Lower leg skin (tissue), 3 donors: Measurements from ENCODE around the gene CD79B.

ENCODE experiments used
- CTCF ChIP-seq, 3 donors: fragments of 450-650 bp; IDR thresholded peaks; one replicate each; pipeline ENCODE4 v1.5.1; 2016; ENCODE audit warnings: antibody characterized with exemption in 3 of 3, mild to moderate bottlenecking in 3 of 3, moderate library complexity in 2 of 3
- POLR2A ChIP-seq, 2 donors: fragments of 450-650 bp; IDR thresholded peaks; one replicate each; pipeline ENCODE4 v1.6.1; 2016 to 2017; ENCODE audit warnings: antibody characterized with exemption in 2 of 2, mild to moderate bottlenecking in 1 of 2, moderate library complexity in 1 of 2

GRCh38 chr17:63937920-63938319 lies 5.8 kb upstream of the CD79B start:
- no peak for TF ChIP-seq CTCF (IDR thresholded peaks at IDR 0.05)
- no peak for TF ChIP-seq POLR2A (IDR thresholded peaks at IDR 0.05)
